HG02852 (cell line): ENCODE results near the gene TFAP2D.

Experiments used
- ATAC-seq: cut with Tn5 transposase; IDR thresholded peaks from one replicate; pipeline ENCODE4 v1.9.1; 2021; ENCODE audit warnings: mild to moderate bottlenecking, moderate library complexity; ENCODE audit not compliant: unreplicated experiment

TFAP2D gene

DNA sequence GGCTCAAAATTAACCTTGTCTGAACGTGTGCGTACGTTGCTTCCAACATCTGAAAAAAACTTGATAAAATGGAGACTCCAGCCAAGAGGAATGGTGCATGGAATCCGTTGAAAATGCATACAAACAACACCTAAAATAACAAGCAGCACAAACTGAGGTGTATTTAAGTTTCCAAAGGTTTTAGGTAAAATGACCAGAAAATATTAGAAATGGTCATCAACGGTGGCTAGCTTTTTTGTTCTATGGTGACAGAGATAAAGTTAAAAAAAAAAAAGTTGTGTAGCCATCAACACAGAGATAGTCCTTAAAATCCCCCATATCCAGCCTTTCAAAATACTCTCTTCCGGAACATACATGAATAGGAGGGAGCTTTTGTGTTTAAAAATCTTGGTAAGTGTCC is 104.7 kb downstream of the TFAP2D start:
- no peak for ATAC-seq

DNA sequence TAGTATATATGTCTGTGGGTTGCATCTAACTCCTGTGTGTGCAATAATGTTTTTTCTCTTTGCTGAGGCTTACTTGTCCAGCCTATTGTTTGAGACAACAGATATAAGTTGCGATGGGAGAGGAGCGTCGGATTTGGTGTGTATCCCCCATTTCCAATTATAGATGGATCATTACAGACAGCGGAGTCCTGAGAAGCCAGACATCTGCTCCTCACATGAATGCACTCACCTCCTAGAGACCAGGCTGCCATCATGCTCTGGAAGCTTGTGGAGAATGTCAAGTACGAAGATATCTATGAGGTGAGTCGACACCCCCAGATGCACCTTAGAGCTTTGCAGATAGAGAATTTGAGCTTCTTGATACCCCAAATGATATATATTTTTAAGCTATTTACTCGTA is 105.3 kb downstream of the TFAP2D start, which contains the start of gene TFAP2B:
TFAP2B (plus strand) TSS at position 199 of the 400 bp plus-strand sequence; CDS start at position 220, 21 bp downstream.
- ATAC-seq = no peak

DNA sequence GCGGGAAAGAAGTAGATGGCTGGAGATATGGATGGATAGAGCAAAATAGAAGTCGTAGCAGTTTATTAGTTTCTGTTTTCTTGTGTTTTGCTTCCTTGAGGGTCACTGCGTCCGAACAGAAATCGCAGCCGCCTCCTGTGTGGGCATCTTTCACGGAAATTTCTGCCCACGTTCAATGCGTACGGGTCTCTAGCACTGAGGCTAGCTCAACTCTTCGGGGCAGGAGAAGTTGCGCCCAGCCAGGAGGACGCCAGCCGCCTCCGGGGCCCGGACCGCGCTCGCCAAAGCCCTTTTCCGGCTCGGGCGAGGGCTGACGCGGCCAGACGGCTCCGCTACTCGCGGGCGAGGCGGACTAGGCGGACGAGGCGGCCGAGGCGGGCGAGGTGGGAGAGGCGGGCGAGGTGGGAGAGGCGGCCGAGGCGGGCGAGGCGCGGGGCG is 106.2 kb downstream of the TFAP2D start:
- no peak for ATAC-seq

GRCh38 chr6:50819904-50820868 is 106.9 kb downstream of the TFAP2D start:
- no peak for ATAC-seq

- no peak for ATAC-seq
Observed at GRCh38 chr6:50820869-50821264, 107.5 kb downstream of the TFAP2D start.

- ATAC-seq = no peak
Observed at GRCh38 chr6:50821441-50822077, 108.2 kb downstream of the TFAP2D start.

DNA sequence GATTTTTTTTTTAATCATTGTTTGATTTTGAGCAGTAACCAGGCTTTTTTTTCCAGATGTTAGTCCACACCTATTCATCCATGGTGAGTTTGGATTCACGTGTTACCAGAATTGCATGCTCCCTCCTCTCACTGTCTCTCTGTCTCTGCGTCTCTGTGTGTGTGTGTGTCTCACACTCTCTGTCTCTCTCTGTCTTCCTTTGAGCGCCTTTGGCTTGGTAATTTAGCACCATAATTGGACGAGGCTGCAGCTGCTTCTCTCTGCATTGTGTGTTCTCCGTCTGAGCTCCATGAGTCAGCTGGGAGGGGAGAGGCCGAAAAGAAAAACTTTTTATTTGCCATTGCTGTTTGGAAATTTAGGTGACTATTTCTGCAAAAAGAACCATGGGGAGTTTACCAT is 108.8 kb downstream of the TFAP2D start:
- ATAC-seq = no peak
